Frontal cortex (tissue), 4 donors: ENCODE results near the gene CSF3R. TPM values are rescaled to one million over a fixed set of nuclear protein-coding genes. Genes with fewer than 3 reads are reported as not detected.
"Not testable (repeated sequence)": the region's sequence is repeated elsewhere in the genome, so short reads cannot be mapped to it uniquely, and the experiment has no call there.

Experiments used
- DNase-seq, 2 donors: peaks; one replicate each; pipeline ENCODE4 v3.0.0; 2012; ENCODE audit warnings: low spot score in 2 of 2
- FAIRE-seq: peaks from 2 replicates; lab custom pipeline; 2012; peaks lifted over from hg19 to GRCh38; lab: Jason Lieb, UNC
- total RNA-seq: library from RNA; depleted of rRNA; stranded (reverse); fragments of >200 nt; gene quantifications from one replicate; pipeline ENCODE4 v1.2.3, GENCODE V29; 2014
- donor health status: control.
- donor health status: control.
- donor health status: control.

CSF3R gene
- total RNA-seq, 1 donor from 2014 or later: 1.2 TPM

DNA sequence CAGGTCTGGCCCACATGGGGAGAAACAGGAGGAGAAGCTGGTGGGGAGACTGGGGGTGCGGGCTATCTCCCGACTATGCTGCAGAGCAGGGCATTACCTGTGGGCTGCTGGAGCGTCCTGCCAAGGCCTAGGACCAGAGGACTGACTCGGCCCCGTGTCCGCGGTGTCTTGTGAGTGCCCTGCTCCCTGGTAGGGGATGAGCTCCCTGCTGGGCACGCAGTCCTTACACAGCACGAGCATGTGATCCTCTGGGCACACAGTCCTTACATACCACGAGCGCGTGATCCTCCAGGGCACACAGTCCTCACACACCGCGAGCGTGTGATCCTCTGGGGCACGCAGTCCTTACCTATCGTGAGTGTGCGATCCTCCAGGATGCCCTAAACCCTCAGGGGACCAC is 31.8 kb upstream of the CSF3R start:
- FAIRE-seq: no peak
- no peak for DNase-seq

- no peak for FAIRE-seq
- no peak for DNase-seq
Measured at GRCh38 chr1:36513676-36514473, 31.2 kb upstream of the CSF3R start.

- DNase-seq: no peak
- FAIRE-seq: no peak
Measured at GRCh38 chr1:36512842-36513241, 30.1 kb upstream of the CSF3R start.

GRCh38 chr1:36511804-36512798 is 29.4 kb upstream of the CSF3R start:
- DNase-seq (no peak), FAIRE-seq (no peak)

GRCh38 chr1:36511220-36511619 is 28.5 kb upstream of the CSF3R start:
- not testable (repeated sequence) for DNase-seq, FAIRE-seq

GRCh38 chr1:36510418-36510817 is 27.7 kb upstream of the CSF3R start:
- no peak for DNase-seq
- FAIRE-seq: no peak

DNA sequence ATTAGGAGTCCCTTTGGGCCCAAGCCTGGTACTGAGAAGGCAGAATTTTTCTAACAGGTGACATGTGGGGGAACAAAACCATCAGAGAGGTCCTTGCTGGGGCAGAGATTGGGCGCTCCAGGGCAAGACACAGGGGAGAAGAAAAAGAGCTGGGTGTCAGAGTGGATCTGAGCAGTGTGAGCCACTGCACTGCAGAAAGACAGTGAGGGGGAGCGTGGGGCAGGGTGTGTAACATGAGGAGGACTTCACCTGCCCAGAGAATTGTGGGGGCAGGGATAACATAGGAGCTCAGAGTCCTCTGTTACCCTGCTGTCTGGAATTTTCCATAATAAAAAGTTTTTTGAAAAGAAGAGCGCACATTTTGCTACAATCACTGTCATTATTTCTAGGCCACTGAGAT is 25.5 kb upstream of the CSF3R start:
- FAIRE-seq: no peak

GRCh38 chr1:36506276-36506920 is 23.7 kb upstream of the CSF3R start:
- FAIRE-seq (no peak), DNase-seq (no peak)

More for the DNA sequence above, 25.5 kb upstream of the CSF3R start:
- no peak for DNase-seq

DNA sequence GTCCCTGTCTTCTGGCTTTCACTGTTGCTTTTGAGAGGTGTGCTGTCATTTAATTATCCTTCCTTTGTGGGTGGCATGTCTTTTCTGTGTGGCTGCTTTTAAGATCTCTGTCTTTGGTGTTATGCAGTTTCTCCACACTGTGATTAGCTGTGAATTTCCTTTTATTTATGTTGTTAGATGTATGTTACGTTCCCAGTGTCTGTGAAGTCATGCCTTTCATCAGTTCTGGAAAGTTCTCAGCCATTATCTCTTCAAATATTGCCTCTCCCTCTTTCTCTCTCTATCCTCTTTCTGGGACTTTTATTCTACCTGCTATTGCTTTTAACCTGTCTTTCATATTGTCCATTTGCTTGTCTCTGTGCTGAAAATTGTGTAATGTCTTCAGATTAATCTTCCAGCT is 21.0 kb upstream of the CSF3R start:
- FAIRE-seq: no peak

DNA sequence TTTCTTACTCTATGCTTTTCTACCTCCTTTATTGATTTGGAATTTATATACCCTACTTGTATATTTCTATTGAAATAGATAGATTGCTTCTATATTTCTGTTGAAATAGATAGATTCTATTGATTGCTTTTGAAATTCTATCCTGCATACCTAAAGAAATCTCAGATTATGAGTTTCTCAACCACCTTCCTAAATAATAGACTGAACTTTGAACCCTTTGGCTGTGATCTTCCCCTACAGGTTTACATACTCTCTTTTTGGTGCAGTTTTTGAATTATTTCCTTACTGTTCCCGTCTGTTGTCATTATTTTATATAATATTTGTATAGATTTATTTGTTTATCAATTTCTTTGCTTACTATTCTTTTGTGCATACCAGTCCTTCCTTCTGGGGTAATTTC is 20.4 kb upstream of the CSF3R start:
- no peak for DNase-seq
- no peak for FAIRE-seq

More for the DNA sequence above, 21.0 kb upstream of the CSF3R start:
- no peak for DNase-seq

GRCh38 chr1:36502616-36503015 is 19.9 kb upstream of the CSF3R start:
- DNase-seq (no peak), FAIRE-seq (no peak)

GRCh38 chr1:36501911-36502310 is 19.2 kb upstream of the CSF3R start:
- FAIRE-seq: not testable (repeated sequence)

GRCh38 chr1:36497207-36497606 is 14.5 kb upstream of the CSF3R start:
- FAIRE-seq (no peak), DNase-seq (no peak)

More at GRCh38 chr1:36501911-36502310, 19.2 kb upstream of the CSF3R start:
- not testable (repeated sequence) for DNase-seq

- FAIRE-seq: no peak
- no peak for DNase-seq
Measured at GRCh38 chr1:36494971-36495370, 12.3 kb upstream of the CSF3R start.

DNA sequence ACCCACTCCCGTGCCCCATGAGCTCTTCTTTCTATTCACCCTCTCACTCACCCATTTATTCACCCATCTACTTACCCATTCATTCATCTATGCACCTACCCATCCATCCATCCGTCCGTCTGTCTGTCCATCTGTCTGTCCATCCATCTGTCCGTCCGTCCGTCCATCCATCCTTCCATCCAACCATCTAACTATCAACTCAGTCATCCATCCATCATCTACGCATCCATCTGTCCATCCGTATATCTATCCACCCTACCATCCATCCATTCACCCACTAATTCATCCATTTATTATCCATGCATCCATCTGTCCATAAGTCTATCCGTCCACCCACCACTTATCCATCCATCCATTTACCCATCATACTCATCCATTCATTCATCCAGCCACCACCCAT is 10.8 kb upstream of the CSF3R start:
- FAIRE-seq (no peak), DNase-seq (no peak)

GRCh38 chr1:36492491-36492890 is 9.8 kb upstream of the CSF3R start:
- FAIRE-seq (no peak), DNase-seq (no peak)

DNA sequence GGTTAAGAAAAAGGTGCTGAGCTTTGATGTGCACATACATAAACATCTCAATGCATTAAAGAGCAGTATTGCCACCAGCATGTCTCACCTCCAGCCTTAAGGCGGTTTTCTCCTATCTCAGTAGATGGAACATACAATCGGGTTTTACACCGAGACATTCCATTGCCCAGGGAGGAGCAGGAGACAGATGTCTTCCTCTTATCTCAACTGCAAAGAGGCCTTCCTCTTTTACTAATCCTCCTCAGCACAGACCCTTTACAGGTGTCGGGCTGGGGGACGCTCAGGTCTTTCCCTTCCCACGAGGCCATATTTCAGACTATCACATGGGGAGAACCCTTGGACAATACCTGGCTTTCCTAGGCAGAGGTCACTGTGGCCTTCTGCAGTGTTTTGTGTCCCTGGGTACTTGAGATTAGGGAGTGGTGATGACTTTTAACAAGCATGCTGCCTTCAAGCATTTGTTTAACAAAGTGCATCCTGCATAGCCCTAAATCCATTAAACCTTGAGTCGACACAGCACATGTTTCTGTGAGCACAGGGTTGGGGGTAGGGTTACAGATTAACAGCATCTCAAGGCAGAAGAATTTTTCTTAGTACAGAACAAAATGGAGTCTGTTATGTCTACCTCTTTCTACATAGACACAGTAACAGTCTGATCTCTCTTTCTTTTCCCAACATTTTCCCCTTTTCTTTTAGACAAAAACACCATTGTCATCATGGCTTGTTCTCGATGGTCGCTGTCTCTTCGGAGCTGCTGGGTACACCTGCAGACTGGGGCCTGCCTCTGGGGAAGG is 6.7 kb upstream of the CSF3R start:
- not testable (repeated sequence) for DNase-seq, FAIRE-seq

- FAIRE-seq (no peak), DNase-seq (no peak)
Measured at GRCh38 chr1:36487906-36488305, 5.2 kb upstream of the CSF3R start.

- DNase-seq, FAIRE-seq: not testable (repeated sequence)
Measured at GRCh38 chr1:36487336-36487725, 4.6 kb upstream of the CSF3R start.
